A375 (cell line): Measurements from ENCODE around the gene CIT. TPM values are rescaled to one million over a fixed set of nuclear protein-coding genes. Genes with fewer than 3 reads are reported as not detected.

ENCODE experiments used
- total RNA-seq: library from RNA; depleted of rRNA; stranded (reverse); fragments of >200 nt; shearing (Covaris generic); gene quantifications from 2 replicates; pipeline ENCODE4 v1.2.3, GENCODE V29; 2014; rRNA removed

The CIT gene
- 141 and 150 TPM in 2 replicates for total RNA-seq

GRCh38 chr12:119876761-119877638 lies at the start of gene CIT:
CIT (minus strand) TSS chr12:119877320; CDS start chr12:119876168, 1,152 bp downstream.

DNA sequence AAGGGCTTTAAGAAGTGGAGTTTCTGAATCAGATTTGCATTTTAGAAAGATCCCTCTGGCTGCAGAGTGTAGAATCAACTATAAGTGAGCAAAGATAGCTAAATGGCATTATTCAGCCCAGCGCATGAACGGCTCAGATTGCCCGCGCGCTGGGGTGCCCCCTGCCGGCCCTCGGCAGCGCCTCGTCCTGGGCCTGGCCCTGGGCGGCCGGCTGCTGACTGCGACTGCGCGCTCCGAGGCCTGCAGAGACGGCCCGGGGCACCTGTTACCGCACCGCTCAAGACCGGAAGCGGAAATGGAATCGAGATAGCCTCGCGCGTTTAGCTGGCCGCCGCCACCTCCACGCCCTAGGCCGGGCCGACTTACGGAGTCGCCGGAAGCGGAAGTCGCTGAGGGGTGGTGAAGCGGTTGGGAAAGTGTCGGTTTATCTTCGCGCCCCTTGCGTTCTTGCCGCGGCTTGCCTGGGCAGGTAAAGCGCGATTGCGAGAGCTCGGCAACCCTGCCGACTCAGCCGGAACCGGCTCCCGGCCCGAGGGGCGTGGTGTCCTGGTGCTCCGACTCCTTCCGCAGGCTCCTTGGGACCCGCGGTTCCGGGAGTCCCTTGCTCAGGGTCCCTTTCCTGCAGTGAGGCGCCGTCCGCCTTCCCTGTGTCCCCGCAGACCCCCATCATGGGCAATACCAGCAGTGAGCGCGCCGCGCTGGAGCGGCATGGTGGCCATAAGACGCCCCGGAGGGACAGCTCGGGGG lies 209.4 kb downstream of the CIT start, which contains the start of gene PRKAB1:
TSS of gene PRKAB1 (plus strand) at position 557 of the 747 bp plus-strand sequence. CDS start at position 669, 112 bp downstream.

Other genes starting within 250 kb of the CIT start
- gene PRKAB1, start 209.2 kb downstream of the CIT start, total RNA-seq, result 23.8 and 23.9 TPM in 2 replicates
- gene BICDL1, start 111.9 kb upstream of the CIT start, total RNA-seq, result 0.16 and 0.19 TPM in 2 replicates
- gene RAB35, start 239.4 kb upstream of the CIT start, total RNA-seq, result 28.2 and 29.4 TPM in 2 replicates